Naive B cell (primary cell): ENCODE results near the gene MYBBP1A. TPM values are rescaled to one million over a fixed set of nuclear protein-coding genes. Genes with fewer than 3 reads are reported as not detected.
"Not testable (repeated sequence)": the region's sequence is repeated elsewhere in the genome, so short reads cannot be mapped to it uniquely, and the experiment has no call there.

Experiments
- ATAC-seq, 2 donors: fragments of 150-1000 bp; cut with Tn5 transposase; 2 replicates each; pipeline ENCODE4 v1.10.0; 2021; ENCODE audit warnings: low read depth in 2 of 2, mild to moderate bottlenecking in 2 of 2, moderate library complexity in 2 of 2
- DNase-seq: peaks from one replicate; pipeline ENCODE4 v3.0.0; 2022
- H3K27ac Mint-ChIP-seq, 6 donors: one replicate each; pipeline ENCODE4 v1.8.0; 2020 to 2022; ENCODE audit warnings: mild to moderate bottlenecking in 6 of 6, mixed read lengths in 6 of 6, moderate library complexity in 5 of 6, inconsistent platforms in 2 of 6
- H3K27me3 Mint-ChIP-seq, 3 donors: one replicate each; pipeline ENCODE4 v1.8.0; 2021 to 2022; ENCODE audit warnings: mixed read lengths in 3 of 3, mild to moderate bottlenecking in 1 of 3
- H3K36me3 Mint-ChIP-seq, 2 donors: one replicate each; pipeline ENCODE4 v1.8.0; 2020 to 2022; ENCODE audit warnings: mixed read lengths in 2 of 2, inconsistent platforms in 1 of 2, mild to moderate bottlenecking in 1 of 2
- H3K4me1 Mint-ChIP-seq, 3 donors: one replicate each; pipeline ENCODE4 v1.8.0; 2020 to 2022; ENCODE audit warnings: mixed read lengths in 3 of 3, inconsistent platforms in 1 of 3, mild to moderate bottlenecking in 1 of 3, moderate library complexity in 1 of 3
- H3K4me3 Mint-ChIP-seq, 8 donors: one replicate each; pipeline ENCODE4 v1.8.0; 2020 to 2022; ENCODE audit warnings: mild to moderate bottlenecking in 8 of 8, mixed read lengths in 8 of 8, moderate library complexity in 8 of 8, inconsistent platforms in 2 of 8
- H3K9me3 Mint-ChIP-seq, 7 donors: one replicate each; pipeline ENCODE4 v1.8.0; 2020 to 2022; ENCODE audit warnings: mixed read lengths in 7 of 7, mild to moderate bottlenecking in 5 of 7, inconsistent platforms in 2 of 7, moderate library complexity in 1 of 7
- polyA plus RNA-seq, 6 donors: library from polyadenylated mRNA; unstranded; fragments of 300-500 nt; fragmentation: Illumina TruSeq; gene quantifications; one replicate each; pipeline ENCODE4 v1.2.3, GENCODE V29; 2021; ENCODE audit warnings: low read depth in 6 of 6

MYBBP1A gene, protein sequence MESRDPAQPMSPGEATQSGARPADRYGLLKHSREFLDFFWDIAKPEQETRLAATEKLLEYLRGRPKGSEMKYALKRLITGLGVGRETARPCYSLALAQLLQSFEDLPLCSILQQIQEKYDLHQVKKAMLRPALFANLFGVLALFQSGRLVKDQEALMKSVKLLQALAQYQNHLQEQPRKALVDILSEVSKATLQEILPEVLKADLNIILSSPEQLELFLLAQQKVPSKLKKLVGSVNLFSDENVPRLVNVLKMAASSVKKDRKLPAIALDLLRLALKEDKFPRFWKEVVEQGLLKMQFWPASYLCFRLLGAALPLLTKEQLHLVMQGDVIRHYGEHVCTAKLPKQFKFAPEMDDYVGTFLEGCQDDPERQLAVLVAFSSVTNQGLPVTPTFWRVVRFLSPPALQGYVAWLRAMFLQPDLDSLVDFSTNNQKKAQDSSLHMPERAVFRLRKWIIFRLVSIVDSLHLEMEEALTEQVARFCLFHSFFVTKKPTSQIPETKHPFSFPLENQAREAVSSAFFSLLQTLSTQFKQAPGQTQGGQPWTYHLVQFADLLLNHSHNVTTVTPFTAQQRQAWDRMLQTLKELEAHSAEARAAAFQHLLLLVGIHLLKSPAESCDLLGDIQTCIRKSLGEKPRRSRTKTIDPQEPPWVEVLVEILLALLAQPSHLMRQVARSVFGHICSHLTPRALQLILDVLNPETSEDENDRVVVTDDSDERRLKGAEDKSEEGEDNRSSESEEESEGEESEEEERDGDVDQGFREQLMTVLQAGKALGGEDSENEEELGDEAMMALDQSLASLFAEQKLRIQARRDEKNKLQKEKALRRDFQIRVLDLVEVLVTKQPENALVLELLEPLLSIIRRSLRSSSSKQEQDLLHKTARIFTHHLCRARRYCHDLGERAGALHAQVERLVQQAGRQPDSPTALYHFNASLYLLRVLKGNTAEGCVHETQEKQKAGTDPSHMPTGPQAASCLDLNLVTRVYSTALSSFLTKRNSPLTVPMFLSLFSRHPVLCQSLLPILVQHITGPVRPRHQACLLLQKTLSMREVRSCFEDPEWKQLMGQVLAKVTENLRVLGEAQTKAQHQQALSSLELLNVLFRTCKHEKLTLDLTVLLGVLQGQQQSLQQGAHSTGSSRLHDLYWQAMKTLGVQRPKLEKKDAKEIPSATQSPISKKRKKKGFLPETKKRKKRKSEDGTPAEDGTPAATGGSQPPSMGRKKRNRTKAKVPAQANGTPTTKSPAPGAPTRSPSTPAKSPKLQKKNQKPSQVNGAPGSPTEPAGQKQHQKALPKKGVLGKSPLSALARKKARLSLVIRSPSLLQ (N-terminal part only)
- 10 to 100 TPM in 5 of 6 donors, under 1 TPM in 1; 0.24 to 28.7 (median 13.4) TPM for polyA plus RNA-seq

DNA sequence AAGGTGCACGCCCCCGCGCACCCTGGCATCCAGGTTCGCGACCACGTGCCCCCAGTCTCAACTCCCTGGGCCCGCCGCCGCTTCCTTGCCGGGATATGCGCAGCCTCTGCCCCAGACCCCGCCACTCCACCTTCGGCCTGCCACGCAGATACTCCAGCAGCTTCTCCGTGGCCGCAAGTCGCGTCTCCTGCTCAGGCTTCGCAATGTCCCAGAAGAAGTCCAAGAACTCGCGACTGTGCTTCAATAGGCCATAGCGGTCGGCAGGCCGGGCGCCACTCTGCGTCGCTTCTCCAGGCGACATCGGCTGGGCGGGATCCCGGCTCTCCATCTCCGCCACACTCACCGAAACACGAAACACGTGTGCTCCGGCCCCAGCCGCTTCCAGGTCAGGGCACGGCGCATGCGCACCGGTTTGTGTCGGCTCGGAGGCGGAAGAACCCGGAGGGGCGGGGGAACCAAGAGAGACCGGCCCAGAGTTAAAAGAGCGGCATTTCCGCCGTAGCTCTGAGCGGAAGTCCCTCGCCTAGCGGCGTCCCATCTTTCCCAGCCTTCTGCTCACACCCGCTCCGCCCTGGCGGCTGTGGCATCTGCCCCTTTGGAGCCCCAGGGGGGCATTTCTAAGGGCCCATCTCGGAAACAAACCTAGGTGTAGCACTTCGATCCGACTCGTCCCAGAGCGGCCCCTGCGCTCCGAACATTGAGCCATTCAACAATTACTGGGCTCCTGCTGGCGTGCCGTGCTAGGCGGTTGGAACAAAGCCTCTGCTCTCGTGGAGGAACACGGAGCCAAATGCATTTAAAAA is at the start of gene MYBBP1A:
MYBBP1A (minus strand) TSS at position 388 of the 803 bp plus-strand sequence; CDS start at position 328, 60 bp downstream.
- ATAC-seq (peak; percentile 94 to 95), DNase-seq (peak; percentile 94)
- Mint-ChIP-seq H3K27ac (peak within 1 kb of the TSS; percentile 93 to 99 (median 96)), H3K4me3 (peak within 1 kb of the TSS; percentile 89 to 98 (median 96)), H3K36me3 (peaks cover 0 to 5% of the 10 kb centered on the region in 2 donors), H3K4me1 (peaks cover 27 to 30% (median 29%) of the 10 kb centered on the region in 3 donors), H3K27me3 (no peaks in the 10 kb centered on the region), H3K9me3 (no peaks in the 10 kb centered on the region)

DNA sequence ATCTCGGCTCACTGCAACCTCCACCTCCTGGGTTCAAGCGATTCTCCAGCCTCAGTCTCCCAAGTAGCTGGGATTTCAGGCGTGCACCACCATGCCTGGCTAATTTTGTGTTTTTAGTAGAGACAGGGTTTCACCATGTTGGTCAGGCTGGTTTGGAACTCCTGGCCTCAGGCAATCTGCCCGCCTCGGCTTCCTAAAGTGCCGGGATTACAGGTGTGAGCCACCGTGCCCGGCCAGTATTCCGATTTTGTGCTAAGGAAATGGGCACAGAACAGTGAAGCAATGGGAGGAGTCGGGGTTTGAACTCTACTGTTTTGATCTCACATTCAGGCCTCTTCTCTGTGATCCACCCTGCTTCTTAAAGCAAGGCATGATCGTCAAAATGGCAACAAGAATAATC is 49.6 kb upstream of the MYBBP1A start:
- not testable (repeated sequence) for H3K4me1 Mint-ChIP-seq

DNA sequence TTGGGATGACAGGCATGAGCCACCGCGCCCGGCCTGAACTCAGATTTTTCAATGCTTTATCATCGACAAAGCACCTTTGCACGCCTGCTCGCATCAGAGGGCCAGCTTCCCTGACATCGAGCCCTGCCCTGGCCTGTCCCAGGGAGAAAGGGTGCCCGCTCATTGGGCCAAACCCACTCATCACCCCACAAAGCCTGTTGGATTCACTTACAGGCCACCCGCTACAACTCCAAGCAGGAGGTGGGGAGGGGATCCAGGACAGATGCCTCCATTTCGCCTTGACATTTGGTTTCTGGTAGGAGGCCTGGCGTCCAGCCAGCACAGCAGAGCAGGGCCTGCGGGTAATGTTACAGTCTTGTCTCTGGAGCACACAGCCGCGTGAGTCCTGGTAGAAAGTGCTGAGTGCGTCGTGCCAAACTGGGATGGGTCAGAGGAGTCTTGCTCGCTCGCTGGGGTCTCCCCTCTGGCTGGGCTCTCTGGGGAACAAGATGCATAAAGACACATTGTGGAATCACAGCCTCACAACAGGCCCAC is 49.0 kb upstream of the MYBBP1A start:
- peaks cover 12 to 38% (median 21%) of the 10 kb centered on the region in 3 donors for H3K27me3 Mint-ChIP-seq
- ATAC-seq: no peak
- H3K27ac Mint-ChIP-seq: no peak overlapping the region

More for the DNA sequence above, 49.6 kb upstream of the MYBBP1A start:
- H3K27me3 Mint-ChIP-seq: peaks cover 16 to 37% (median 19%) of the 10 kb centered on the region in 3 donors
- not testable (repeated sequence) for H3K4me3 Mint-ChIP-seq, H3K27ac Mint-ChIP-seq, H3K36me3 Mint-ChIP-seq, H3K9me3 Mint-ChIP-seq, DNase-seq, ATAC-seq

DNA sequence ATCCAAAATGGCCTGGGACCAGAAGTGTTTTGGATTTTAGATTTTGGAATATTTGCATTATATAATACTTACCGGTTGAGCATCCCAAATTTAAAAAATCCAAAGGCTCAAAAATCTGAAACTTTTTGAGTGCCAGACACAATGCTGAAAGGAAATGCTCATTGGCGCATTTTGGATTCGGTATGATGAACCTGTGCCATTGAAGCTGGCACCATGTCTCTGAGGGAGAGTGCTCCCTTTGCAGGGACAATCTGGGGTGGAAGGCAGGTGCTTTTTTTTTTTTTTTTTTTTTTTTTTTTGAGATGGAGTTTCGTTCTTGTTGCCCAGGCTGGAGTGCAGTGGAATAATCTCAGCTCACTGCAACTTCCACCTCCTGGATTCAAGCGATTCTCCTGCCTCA is 46.9 kb upstream of the MYBBP1A start:
- Mint-ChIP-seq H3K9me3 (no peaks in the 10 kb centered on the region), H3K27ac (no peak overlapping the region), H3K36me3 (no peaks in the 10 kb centered on the region), H3K4me1 (peaks cover 0 to 2% (median 0%) of the 10 kb centered on the region in 3 donors), H3K4me3 (no peak overlapping the region), H3K27me3 (peaks cover 4 to 35% (median 24%) of the 10 kb centered on the region in 3 donors)
- ATAC-seq: no peak
- DNase-seq: no peak

More for the DNA sequence above, 49.0 kb upstream of the MYBBP1A start:
- Mint-ChIP-seq H3K36me3 (no peaks in the 10 kb centered on the region), H3K4me1 (peaks cover 0 to 8% (median 0%) of the 10 kb centered on the region in 3 donors), H3K9me3 (no peaks in the 10 kb centered on the region), H3K4me3 (no peak overlapping the region)
- DNase-seq: no peak

DNA sequence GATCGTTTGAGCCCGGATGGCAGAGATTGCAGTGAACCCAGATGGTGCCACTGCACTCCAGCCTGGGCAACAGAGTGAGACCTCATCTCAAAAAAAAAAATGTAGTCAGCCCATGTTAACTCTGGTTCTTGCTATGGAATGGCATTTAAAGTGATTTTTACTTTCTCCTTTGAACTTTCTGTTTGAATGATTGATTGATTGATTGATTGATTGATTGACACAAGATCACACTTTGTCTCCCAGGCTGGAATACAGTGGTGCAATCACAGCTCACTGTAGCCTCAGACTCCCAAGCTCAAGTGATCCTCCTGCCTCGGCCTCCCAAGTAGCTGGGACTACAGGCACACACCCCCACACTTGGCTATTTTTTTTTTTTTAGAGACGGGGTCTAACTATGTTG is 46.1 kb upstream of the MYBBP1A start:
- H3K27me3 Mint-ChIP-seq: peaks cover 4 to 38% (median 26%) of the 10 kb centered on the region in 3 donors
- no peak overlapping the region for H3K4me3 Mint-ChIP-seq
- ATAC-seq: no peak
- no peaks in the 10 kb centered on the region for H3K9me3 Mint-ChIP-seq
- peaks cover 0 to 2% (median 0%) of the 10 kb centered on the region in 3 donors for H3K4me1 Mint-ChIP-seq
- H3K27ac Mint-ChIP-seq: no peak overlapping the region
- DNase-seq: no peak
- no peaks in the 10 kb centered on the region for H3K36me3 Mint-ChIP-seq

DNA sequence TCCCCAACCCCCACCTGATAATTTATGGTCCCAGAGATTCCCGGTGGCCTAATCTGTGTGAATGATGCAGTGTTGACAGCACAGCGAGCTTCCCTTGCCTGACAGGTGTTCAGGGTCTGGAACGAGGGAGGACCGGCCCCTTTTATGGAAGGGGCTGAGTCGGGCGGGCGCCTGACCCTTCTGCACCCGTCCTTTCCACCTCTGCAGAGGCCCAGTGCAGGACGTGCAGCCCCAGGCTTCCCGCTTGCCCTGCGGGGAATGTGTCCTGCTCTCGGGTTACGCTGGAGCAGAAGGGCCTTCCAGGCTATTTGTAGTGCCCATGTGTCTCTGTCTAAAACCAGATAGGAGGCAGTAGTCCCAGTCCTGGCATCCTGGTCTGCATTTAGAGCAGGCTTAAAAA is 45.4 kb upstream of the MYBBP1A start:
- ATAC-seq: no peak

DNA sequence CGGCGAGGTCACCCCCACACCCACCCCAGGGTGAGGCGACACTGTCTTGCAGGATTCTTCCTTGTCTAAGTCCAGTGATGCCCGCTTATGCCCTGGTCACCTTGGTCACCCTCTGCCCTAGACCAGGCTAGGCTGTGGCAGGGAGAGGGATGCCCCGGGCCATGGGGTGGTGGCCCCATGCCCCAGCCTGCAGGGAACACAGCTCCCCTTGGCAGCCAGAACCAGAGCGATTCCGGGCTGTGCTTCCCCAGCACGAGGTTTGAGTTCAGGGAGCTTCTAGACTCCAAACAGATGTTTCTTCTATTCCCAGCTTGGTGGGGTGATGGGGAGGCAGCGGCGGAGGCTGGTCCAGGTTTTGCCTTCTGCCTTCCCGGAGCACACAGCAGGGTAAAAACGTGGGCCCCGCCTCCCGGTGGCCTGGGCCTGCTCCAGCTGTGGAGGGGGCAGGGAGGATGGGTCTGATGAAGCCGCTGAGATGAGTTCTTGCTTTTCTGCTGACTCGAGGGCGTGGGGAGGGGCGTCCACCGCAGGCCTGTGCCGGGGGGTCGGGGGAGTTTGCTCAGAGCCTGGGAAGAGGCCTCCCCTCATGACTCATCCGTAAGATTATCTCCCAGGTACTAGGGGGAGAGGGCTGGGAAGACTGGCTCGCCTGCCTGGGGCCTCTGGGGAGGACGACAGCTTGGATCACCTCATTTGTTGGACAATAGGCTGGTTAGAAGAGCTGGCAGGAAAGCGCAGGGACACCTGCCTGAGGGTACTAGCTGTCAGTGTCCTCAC is 44.5 kb upstream of the MYBBP1A start:
- Mint-ChIP-seq H3K27ac (no peak overlapping the region), H3K4me3 (no peak overlapping the region), H3K36me3 (no peaks in the 10 kb centered on the region), H3K9me3 (no peaks in the 10 kb centered on the region), H3K4me1 (peaks cover 4 to 7% (median 6%) of the 10 kb centered on the region in 3 donors), H3K27me3 (peaks cover 4 to 43% (median 33%) of the 10 kb centered on the region in 3 donors)
- no peak for ATAC-seq
- DNase-seq: no peak

More for the DNA sequence above, 45.4 kb upstream of the MYBBP1A start:
- Mint-ChIP-seq H3K4me1 (peaks cover 0 to 2% (median 0%) of the 10 kb centered on the region in 3 donors), H3K4me3 (no peak overlapping the region), H3K9me3 (no peaks in the 10 kb centered on the region), H3K36me3 (no peaks in the 10 kb centered on the region), H3K27me3 (peaks cover 4 to 37% (median 26%) of the 10 kb centered on the region in 3 donors), H3K27ac (no peak overlapping the region)
- no peak for DNase-seq

DNA sequence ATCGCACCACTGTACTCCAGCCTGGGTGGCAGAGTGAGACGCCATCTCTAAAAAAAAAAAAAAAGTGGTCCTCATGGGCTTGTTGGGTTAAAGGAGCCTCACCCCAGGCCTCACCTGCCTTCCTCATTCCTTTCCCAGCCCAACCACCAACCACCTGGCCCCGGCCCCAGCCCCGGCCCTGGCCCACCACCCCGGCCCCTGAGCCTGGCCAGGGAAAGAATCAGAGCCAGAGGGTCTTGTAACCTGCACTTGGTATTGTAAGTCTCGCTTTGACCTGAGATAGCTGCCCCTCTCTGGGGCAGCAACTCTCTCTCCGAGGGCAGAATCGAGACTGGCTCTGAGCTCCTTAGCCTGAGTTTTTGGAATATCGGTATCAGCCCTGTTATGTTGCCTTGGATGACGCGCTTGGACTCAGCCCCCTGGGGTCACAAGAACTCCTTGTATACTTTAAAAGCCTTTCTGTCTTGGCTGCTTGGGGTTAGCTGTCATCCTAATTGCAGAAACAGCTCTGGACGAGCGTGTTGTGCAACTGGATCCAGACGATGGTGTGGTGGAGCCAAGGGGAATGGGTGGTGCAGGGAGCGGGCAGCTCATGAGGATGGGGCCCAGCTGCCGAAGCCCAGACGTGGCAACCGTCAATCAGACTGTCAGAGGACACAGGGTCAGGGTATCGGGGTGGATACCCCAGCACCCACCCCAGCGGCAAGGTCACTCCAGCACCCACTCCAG is 43.8 kb upstream of the MYBBP1A start:
- peak overlapping the region in 1 of 6 donors; percentile 60 for H3K27ac Mint-ChIP-seq
- H3K4me3 Mint-ChIP-seq: no peak overlapping the region
- H3K36me3 Mint-ChIP-seq: no peaks in the 10 kb centered on the region
- peaks cover 4 to 6% (median 6%) of the 10 kb centered on the region in 3 donors for H3K4me1 Mint-ChIP-seq
- no peaks in the 10 kb centered on the region for H3K9me3 Mint-ChIP-seq
- DNase-seq (no peak), ATAC-seq (no peak)
- H3K27me3 Mint-ChIP-seq: peaks cover 4 to 39% (median 34%) of the 10 kb centered on the region in 3 donors

DNA sequence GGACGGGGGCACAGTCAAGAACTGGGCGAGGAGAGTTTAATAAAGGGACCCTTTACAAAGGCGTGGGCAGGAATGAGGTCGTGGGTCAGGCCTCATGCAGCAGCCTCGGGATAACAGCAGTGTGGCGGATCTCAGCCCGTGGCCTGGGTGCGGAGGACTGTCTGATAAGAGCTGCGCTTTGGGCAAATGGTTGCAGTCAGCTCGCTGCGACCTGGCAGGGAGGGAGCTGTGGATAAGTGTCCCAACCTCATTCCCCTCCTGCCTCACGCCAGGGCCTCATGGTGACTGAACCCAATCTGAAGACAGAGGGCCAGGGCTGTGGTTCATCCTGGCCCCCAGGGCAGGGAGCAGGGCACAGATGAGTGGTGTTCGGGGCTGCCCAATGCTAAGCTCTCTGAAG is 42.8 kb upstream of the MYBBP1A start:
- H3K27me3 Mint-ChIP-seq: peaks cover under 1 to 45% (median 39%) of the 10 kb centered on the region in 3 donors
- no peaks in the 10 kb centered on the region for H3K9me3 Mint-ChIP-seq
- H3K27ac Mint-ChIP-seq: no peak overlapping the region
- peaks cover 4 to 6% (median 6%) of the 10 kb centered on the region in 3 donors for H3K4me1 Mint-ChIP-seq
- no peak for ATAC-seq
- no peak for DNase-seq
- no peaks in the 10 kb centered on the region for H3K36me3 Mint-ChIP-seq
- no peak overlapping the region for H3K4me3 Mint-ChIP-seq

DNA sequence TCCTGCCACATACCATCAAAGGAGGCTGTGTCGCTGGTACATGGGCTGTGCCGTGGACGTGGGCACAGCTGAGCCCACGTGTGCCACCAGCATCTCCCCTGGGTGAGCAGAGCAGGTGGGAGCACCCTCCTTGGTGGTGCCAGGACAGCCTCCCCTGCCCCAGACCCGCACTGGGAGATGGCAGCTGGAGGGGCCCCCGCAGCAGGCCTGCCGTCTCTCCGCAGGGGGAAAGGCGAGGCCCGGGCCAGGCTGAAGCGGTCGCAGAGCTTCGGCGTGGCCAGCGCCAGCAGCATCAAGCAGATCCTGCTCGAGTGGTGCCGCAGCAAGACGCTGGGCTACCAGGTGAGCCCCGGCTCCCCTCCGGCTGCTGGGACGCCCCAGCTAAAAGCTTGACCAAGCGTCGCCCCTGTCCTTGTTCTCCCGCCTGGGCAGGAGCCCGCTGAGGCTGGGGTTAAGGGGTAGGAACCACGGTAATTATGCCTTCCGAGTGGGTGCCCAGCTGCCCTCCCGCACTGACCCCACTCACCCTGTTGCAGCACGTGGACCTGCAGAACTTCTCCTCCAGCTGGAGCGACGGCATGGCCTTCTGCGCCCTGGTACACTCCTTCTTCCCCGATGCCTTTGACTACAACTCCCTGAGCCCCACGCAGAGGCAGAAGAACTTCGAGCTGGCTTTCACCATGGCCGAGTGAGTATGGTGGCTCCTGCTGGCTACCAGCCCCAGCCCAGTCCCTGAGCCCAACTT is 41.6 kb upstream of the MYBBP1A start:
- peaks cover 5 to 54% (median 48%) of the 10 kb centered on the region in 3 donors for H3K27me3 Mint-ChIP-seq
- no peak overlapping the region for H3K27ac Mint-ChIP-seq

More for the DNA sequence above, 41.6 kb upstream of the MYBBP1A start:
- H3K4me3 Mint-ChIP-seq: no peak overlapping the region
- DNase-seq (no peak), ATAC-seq (no peak)
- H3K36me3 Mint-ChIP-seq: no peaks in the 10 kb centered on the region
- H3K4me1 Mint-ChIP-seq: peaks cover 4 to 6% (median 6%) of the 10 kb centered on the region in 3 donors
- H3K9me3 Mint-ChIP-seq: no peaks in the 10 kb centered on the region
